Activated naive CD4-positive, alpha-beta T cell treated with Interleukin-2 at 50 U/mL for 16 hours (primary cell): Measurements from ENCODE around the gene OR2S2.
A peak's percentile ranks its signal among the peaks of the same experiment; 100 is the strongest.
"Not testable (repeated sequence)": the region's sequence is repeated elsewhere in the genome, so short reads cannot be mapped to it uniquely, and the experiment has no call there.

Experiments
- DNase-seq: peaks from one replicate; pipeline ENCODE4 v3.0.0-alpha.2; 2020

OR2S2 gene

DNA sequence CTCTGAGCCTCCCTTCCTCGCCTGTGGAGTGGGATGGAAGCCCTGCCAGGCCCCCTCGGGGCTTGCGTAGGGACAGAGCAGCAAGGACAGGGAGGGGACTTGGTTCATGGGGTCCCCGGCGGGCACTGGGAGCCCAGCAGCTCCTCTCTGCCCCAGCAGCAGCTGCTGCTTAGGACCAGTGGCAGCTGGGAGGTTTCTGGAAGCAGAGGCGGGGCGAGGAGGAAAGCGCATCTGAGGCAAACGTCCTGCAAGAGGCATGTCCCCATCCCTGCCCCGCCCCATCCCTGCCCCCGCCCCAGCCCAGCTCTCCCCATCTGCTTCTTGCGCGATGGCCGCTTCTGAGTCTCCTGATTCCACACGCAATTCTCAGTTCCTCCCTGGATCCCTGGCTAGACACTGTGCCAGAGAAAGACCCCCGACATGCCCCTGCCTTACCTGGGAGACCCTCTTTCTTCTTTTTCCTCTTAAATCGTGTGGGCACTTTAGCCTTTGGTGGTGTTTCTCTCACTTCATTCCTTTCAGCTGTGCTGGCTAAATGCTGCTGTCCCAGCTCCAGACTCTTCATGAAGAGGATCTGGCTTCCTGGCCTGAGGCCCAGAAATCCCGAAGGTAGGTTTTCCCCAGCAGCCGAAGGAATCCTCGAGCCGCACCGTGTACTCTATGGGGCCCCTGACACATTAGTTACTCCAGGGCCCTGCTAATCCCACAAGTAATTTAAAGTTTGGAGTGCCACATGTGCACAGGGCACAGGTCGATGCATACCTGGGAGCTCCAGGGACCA, 4.4 kb upstream of the OR2S2 start:
- DNase-seq = no peak

DNA sequence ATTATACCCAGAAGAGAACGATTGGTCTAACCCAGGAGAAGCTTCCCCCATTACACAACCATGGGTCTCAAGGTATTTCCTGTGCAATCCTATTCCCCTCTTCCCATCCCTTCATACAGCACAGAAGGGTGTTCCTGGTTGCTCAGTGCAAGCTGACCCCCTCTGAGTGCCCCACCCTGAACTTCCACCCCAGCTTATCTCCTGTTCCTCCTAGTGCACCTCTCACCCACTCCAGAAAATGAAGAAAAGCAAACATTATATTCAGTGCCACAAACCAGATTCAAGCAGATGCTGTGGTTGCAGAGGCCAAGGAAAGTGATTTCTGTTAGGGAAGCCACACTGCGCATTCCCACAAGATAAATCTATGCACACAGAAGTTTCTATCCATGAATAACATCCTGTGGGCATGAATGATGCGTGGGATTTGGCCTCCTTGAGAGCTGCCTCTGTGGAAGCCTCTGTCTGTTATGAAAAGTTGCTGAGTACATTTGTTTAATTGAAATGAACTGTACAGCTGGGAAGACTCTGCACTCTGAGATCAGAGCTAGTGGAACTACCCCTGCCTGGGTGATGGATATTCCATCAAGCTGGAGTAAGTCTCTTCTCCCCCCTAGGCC, 2.2 kb upstream of the OR2S2 start:
- DNase-seq = no peak

DNA sequence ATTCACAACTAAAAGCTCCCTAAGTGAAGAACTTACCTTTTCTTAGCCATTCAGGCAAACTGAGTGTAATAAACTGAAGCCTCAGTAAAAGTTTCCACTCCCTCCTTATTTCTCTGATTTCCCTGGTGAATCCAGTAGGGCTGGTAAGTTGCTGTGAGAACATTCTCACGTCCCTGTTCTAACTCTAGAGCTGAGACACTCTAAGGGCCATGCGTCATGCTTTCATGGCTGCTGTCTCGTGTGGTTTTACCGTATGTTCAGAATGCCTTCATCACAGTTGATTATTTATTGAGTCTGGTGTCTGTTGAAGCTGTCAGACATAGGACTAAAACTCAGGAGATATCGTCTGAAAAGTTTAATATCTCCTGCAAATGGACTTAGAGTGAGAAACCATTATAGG, 1.3 kb downstream of the OR2S2 start:
- no peak for DNase-seq

DNA sequence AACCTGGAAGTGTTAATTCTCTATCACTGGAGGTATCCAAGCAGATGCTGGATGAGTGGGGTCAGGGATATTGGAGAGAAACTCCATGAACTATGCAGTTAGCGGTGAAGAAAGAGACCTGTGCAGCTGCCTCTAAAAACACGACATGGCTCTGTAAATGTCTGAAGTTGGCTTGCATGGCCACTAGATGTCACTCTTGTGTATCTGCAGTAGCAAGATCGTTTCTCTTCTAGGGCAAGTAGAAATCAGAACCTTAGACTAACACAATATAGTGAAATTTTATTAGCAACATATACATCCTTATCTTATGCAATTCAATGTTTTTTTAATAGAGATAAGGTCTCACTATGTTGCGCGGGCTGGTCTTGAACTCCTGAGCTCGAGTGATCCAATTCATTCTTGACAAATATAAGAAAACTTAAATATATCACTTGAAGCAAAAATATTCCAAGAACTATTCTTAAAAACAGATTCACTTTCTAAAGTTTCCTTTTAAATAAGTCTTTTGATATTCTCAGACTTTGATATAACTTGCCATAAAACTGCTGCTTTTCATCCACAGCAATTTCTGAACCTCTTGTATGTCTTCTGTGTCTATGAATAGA, 2.9 kb downstream of the OR2S2 start:
- DNase-seq = peak; percentile 43

DNA sequence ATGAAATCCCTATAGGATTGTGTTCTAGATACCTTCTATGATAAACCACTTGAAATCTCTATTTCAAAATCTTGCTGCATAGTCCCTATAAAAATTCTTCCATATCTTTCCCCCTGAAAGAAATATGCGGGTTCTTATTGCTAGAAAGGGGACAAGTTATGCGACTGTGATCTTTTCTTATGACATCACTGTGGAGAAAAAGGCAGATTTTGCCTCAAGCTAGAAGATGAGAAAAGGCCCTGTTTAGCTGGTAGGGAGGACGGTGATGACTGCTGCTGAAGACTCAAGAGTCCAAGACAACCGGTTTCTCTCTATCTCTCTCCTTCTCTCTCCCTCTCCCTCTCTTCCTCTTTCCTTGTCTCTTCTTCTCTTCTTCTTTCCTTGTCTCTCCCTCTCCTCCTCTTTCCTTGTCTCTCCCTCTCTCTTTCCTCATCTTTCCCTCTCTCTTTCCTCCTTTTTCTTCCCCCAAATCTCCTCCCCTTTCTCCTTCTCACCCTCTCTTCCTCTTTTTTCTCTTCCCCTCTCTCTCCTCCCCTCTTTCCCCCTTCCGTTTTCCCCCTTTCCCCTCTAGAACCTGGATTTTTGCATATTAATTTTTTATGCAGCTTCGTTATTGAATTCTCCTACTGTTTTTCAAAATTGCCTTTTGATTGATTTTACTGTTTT, 5.3 kb downstream of the OR2S2 start:
- no peak for DNase-seq

DNA sequence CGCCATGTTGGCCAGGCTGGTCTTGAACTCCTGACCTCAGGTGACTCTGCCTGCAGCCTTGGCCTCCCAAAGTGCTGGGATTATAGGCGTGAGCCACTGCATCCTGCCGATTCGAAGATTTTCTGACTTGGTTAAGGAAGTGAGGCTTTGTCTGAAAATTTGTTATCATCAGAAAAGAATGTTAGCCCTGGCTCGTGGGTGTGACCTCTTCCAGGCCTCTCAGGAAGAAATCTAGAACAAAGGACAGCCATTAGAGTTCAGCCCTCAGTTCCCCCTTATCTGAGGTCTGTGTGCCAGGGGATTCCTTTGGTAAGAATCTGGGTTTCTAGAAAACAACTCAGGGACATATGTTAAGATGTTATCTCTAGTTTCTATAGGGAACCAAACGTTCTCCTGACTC, 6.2 kb downstream of the OR2S2 start:
- DNase-seq = no peak

DNA sequence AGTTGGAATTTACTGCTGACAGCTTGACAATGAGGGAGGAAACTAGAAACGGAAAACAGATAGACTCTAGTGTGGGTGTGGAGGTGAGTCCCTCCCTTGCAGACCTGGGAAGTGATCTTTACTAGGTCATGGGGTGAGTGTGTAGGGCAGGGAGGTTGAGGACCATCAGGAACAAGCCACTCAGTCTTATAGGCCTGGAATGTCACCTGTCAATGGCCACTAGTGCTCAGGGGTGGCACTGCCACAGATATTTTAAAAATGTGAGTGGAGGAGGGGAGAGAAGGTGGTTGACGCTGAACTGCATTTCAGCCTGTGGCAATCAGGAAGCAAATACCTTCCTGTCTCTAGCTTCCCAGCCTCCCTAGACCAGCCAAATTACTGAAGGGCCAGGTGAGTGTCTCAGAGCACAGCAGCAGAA, 9.0 kb downstream of the OR2S2 start:
- DNase-seq = no peak

DNA sequence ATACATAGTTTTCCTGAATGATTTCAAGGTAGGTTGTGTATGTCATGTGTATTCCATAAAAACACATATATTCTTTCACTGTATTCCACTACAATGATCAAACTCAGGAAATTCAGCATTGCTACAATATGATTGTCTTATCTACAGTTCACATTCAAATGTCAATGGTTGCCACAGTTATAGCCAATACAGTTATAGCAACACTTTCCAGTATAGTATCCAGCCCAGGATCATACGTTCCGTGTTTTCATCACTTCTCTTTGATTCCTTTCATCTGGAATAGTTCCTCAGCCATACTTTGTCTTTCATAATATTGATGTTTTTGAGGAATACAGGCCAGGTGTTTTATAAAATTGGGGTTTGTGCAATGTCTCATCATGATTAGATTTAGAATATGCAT, 9.5 kb downstream of the OR2S2 start:
- no peak for DNase-seq

DNA sequence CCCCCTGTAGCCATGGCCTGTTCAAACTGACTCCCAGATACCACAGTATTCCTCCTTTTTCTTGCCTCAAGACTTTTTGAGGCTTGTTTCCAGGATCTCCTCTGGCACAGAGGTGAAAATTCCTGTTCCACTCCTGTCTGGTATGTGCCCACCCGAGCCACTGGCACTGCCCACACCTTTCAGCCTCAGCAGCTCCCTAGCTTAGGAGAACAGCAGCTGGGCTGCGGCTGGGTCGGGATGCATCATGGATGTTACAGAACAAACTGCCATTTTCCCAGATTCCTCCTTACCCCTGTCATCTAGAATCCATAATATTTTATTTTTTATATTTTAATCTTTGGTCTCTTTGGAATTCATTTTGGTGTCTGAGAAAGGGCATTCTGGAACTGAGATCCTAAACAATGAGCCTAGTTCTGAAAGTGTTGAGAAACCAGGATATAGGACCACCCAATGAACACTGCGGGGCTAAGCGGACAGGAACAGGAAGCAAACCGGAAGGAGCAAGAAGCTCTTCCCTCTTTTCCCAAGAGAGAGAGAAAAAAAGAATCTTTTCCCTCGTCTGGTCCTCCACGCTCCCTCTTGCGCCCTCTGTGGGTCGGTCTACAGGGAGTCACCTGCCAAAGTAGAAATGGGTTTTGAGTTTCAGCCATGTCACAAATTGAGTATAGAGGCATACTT, 12.5 kb downstream of the OR2S2 start:
- peak; percentile 70 for DNase-seq

DNA sequence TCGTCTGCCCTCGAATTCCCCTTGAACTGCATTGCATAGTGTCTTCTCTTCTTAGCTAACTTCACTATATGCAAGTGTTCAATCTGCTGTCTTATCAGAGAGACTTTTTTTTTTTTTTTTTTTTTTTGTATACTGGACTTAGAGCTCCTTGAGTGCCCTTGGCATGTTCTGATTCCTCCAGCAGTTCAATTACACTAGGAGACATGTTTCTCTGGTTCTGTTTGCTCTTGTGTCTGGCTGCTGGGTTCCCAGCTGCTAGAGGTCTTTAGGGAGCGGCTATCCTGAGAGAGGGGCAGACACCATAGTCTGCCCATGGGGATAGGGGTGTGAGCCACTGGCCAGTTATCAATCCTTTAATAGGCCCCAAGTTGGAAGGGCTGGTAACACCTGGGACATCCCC, 13.1 kb downstream of the OR2S2 start:
- no peak for DNase-seq

DNA sequence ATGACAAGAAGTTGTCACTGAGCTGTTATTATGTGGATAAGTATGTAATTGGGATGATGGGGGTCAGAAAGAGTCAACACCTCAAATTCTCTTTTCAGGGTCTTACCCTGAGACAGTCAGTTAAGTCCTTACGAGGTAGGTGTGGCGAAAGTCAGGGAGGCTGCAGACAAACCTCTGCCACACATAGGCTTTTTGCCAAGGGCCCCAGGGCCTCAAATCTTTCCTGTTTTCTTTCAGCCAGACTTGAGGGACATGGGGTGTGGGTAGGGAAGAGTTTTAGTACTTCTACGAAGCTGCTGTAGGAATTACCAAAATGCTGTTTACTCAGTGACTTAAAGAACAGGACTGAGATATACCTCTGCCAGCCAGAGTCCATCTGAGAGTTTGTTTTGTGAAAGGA, 13.8 kb downstream of the OR2S2 start:
- DNase-seq = no peak

DNA sequence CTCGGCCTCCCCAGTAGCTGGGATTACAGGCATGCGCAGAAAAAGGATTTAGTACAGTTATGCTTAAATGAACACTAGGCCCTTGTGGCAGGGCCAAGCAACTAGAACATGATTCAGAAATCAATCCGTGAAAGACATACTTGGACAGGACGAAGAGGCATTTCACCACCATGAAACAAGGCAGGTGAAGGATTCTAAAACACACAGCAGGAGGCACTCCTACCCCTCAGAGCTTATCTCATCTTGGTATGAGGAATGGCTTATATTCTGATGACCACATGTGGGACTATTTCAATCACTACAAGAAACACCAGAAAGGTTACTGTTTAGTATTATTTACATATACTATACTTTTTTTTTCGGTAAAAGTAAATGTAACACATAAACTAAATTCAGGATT, 15.7 kb downstream of the OR2S2 start:
- DNase-seq = no peak

DNA sequence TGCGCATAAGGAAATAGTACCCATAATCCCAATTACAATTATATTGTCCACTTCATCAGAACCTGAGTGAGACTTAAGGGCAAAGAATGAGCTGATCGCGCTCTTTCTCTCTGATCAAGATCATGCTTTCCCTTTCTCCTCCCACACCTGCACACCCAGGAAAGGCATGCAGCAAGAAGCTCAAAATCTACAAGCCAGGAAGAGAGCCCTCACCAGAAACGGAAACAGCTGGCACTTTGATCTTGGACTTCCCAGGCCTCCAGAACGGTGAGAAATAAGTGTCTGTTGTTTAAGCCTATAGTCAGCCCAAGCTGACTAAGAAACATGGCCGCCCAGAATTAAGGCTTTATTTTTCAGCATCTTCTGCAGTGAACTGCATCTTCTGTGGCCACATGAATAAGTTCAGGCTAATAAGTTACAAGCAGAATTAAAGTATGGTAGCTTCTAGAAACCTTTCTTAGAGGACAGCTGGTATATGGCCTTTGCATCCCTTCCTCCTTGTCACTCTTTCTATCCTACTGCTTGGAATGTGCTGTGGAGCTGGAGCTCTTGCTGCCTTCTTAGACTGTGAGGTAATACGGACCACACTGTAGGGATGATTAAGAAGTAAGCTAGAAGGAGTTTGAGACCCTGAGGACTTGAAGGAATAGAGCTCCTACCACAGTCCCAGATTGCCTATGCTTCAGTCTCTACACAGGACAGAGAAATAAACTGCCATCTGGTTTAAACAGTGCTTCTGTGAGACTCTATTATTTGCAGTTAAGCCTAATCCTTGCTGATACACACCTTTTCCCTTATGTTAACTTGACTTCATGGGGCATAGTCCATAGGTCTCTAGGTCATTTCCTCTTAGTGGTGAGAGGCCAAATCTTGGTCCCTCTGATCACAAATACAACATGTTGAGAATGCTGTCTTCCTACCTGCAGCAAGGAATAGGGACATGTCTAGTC, 17.2 kb downstream of the OR2S2 start:
- peak; percentile 18 for DNase-seq

DNA sequence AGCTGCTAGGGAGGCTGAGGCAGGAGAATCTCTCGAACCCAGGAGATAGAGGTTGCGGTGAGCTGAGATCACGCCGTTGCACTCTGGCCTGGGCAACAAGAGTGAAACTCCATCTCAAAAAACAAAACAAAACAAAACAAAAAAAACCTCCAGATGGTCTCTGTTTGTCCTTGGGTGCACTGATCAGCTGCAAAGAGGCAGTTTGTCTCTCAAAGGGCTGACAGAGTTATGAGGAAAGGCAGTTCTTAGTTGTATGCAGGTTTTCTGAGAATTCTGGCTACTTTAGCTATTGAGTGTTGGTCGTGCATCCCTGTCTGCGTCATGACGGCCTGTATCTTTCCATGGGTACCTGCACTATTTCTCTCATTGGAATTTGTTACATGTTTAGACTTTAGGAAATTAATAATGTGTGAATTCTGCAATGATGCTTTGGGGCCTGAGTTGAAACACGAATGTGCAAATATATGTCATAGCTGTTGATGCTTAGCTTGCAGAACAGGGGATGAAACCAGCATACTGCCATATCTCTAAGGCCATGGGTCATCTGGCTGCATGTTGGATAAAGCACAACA, 18.2 kb downstream of the OR2S2 start:
- no peak for DNase-seq

DNA sequence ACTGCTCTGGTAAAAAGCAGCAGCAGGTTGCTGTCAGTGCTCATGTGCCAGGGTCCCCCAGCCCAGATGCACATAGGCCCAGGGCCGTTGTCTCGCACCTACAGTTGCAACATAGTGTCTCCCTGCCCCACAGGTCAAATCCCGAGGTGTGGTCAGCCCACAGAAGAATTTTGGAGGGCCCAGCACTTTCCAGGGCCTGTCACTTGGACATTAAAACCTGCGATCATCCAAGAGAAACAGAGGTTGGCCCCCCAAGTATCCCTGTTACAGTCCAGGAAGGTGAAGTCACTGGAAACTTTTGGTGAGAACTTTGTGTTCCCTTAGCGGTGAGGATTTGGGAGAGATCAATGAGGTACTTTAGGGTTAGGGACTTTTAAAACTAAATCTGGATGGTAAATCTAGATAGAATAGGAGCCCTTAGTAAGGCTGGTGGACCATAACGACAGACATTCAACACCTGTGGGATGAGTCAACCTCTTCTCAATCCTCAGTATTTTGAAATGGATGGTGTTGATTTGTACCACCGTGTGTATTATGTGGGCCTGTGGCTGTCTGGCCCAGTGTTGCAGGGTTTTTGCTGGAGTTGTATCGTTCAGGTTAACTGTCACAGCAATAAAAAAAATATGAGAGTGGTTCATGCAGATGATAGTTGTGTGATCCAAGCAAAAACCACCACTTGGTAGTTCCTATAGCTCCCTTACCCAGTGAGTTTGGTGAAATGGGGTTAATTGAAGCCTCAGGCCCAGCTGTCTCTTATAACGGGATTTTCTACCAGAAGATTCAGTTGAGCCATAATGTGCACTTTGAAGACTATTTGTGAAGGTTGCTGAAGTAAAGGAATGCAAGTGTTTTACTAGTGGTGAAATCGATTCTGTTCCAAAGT, 19.2 kb downstream of the OR2S2 start:
- DNase-seq = no peak

DNA sequence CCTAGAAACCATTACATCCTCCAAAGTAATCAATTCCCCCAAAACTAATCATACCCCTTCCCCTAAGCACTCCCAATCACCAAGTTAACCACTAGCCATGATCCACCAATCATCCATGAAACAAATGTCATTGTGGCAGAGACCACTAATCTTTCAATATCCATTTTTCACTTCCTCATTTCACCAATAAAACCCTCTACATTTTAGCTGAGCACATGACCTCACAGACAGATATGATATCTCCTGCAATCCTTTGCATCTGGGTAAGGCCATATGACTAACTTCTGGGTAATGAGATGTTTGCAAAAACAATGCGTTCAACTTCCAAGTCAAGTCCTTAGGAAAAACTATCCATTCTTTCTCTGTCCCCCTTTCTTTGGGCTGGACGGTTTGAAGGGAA, 20.7 kb downstream of the OR2S2 start:
- DNase-seq = no peak

DNA sequence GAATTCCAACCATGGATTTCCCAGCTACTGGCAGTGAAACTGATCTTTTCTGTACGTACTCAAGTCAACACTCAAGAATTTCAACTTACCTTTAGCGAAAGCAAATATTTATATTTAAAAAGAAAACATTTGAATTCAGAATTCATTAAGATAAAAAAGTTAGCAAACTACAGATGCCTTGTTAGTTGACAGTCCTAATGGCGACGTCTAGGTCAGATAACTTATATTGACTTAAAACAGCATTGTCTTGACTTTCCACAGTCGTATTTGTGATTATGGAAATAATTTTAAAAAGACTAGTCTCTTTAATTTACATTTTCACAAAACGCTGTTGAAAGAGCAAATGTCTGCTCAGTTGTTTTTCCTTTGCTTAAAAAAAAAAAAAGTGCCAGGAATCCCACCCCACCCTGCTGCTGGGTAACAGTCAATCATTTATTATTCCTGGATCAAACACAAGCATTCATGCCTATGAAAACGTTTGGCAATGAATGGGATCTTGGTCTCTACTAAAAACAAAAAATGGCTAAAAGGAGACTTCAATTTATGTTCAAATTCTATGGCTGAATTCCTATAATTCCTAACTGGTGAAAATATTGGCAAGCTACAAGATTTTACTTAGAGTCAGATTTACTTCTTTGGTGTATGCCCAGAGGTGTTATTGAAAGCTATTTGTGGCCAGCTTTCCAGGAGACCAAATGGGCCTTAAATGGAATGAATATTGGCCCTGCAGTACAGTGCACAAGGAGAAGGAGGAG, 22.0 kb downstream of the OR2S2 start:
- DNase-seq = no peak

DNA sequence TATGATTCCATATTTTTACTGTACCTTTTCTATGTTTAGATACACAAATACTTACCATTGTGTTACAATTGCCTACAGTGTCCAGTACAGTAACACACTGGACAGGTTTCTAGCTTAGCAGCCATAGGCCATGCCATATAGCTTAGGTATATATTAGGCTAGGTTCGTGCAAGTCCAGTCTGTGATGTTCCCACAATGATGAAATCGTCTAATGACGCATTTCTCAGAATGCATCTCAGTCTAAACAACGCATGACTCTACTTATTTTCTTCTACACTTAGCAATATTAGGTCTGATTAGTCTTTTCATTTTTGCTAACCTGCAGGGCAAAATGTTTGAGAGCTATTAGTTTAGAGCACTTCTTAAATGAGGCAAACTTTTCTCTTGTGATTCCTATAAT, 22.7 kb downstream of the OR2S2 start:
- DNase-seq = no peak

DNA sequence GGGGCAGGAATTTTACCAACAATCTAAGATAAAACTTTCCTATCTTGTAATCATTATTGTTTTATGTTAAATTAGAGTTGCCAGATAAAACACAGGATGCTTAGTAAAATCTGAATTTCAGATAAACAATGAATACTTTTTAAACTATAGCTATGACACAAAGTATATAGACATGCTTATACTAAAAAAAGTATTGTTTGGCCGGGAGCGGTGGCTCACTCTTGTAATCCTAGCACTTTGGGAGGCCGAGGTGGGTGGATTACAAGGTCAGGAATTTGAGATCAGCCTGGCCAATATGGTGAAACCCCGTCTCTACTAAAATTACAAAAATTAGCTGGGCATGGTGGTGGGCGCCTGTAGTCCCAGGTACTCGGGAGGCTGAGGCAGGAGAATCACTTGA, 23.9 kb downstream of the OR2S2 start:
- not testable (repeated sequence) for DNase-seq

DNA sequence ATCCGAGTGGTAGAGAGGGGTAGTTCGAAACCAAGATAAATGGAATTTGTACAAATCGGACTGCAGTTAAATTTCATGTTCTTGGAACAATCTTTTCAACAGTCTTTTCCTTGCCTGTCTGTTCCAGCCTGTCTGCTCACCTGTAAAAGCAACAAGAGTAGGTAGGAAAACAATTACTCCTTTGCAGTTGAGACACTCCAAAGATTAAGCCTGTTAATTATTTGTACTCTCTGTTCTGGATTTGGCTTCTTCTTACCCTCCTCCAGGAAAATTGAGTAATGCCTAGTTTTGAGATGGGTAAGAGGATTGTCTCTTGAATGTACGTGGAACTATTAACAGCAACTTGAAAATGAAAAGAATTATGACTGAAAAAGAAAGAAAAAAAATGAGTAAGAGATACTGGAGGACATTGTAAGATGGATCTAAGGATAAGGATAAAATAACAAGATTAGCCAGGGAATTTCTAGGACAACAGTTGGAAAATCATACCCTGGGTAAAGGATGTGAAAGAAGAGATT, 24.3 kb downstream of the OR2S2 start:
- DNase-seq = no peak
